Progenitor cell of endocrine pancreas (in vitro differentiated cells): ENCODE measurements around the gene ZNF778. TPM values are rescaled to one million over a fixed set of nuclear protein-coding genes. Genes with fewer than 3 reads are reported as not detected.
A peak's percentile ranks its signal among the peaks of the same experiment; 100 is the strongest.
"Not testable (repeated sequence)": the region's sequence is repeated elsewhere in the genome, so short reads cannot be mapped to it uniquely, and the experiment has no call there.

Source experiments
- DNase-seq: peaks from one replicate; pipeline ENCODE4 v3.0.0; 2021; ENCODE audit warnings: low spot score; ENCODE audit not compliant: unreplicated experiment
- H3K27ac Mint-ChIP-seq: 2 replicates; pipeline ENCODE4 v1.8.0; 2021; ENCODE audit warnings: mild to moderate bottlenecking, moderate library complexity, mixed read lengths
- H3K27me3 Mint-ChIP-seq: 2 replicates; pipeline ENCODE4 v1.8.0; 2021; ENCODE audit warnings: mixed read lengths
- H3K36me3 Mint-ChIP-seq: 2 replicates; pipeline ENCODE4 v1.8.0; 2022; ENCODE audit warnings: mixed read lengths; ENCODE audit not compliant: insufficient read depth
- H3K4me1 Mint-ChIP-seq: 2 replicates; pipeline ENCODE4 v1.8.0; 2021; ENCODE audit warnings: low read depth, mixed read lengths
- H3K4me3 Mint-ChIP-seq: 2 replicates; pipeline ENCODE4 v1.8.0; 2021; ENCODE audit warnings: low read depth, mild to moderate bottlenecking, moderate library complexity, mixed read lengths
- H3K9me3 Mint-ChIP-seq: 2 replicates; pipeline ENCODE4 v1.8.0; 2021; ENCODE audit warnings: low read depth, mixed read lengths
- total RNA-seq: library from RNA; stranded (reverse); gene quantifications from 2 replicates; pipeline ENCODE4 v1.2.1, GENCODE V29; 2021
- TF ChIP-seq, protein P1 (sequence below): fragments of 200-600 bp; sonication (generic); IDR thresholded peaks from one replicate; pipeline ENCODE4 v1.5.0; 2021; ENCODE audit warnings: antibody characterized with exemption, mild to moderate bottlenecking; ENCODE audit not compliant: unreplicated experiment

ZNF778 gene
- total RNA-seq, 1 donor from 2014 or later: 11.2 TPM

GRCh38 chr16:89253548-89254287, 36.2 kb downstream of the ZNF778 start:
- Mint-ChIP-seq H3K27me3 (peaks cover 30% of the 10 kb centered on the region), H3K4me1 (no peaks in the 10 kb centered on the region), H3K9me3 (peaks cover 4% of the 10 kb centered on the region), H3K36me3 (peaks cover 6% of the 10 kb centered on the region), H3K27ac (no peak overlapping the region), H3K4me3 (no peak overlapping the region)
- no peak for DNase-seq
- TF ChIP-seq, protein P1, sequence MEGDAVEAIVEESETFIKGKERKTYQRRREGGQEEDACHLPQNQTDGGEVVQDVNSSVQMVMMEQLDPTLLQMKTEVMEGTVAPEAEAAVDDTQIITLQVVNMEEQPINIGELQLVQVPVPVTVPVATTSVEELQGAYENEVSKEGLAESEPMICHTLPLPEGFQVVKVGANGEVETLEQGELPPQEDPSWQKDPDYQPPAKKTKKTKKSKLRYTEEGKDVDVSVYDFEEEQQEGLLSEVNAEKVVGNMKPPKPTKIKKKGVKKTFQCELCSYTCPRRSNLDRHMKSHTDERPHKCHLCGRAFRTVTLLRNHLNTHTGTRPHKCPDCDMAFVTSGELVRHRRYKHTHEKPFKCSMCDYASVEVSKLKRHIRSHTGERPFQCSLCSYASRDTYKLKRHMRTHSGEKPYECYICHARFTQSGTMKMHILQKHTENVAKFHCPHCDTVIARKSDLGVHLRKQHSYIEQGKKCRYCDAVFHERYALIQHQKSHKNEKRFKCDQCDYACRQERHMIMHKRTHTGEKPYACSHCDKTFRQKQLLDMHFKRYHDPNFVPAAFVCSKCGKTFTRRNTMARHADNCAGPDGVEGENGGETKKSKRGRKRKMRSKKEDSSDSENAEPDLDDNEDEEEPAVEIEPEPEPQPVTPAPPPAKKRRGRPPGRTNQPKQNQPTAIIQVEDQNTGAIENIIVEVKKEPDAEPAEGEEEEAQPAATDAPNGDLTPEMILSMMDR: no peak

DNA sequence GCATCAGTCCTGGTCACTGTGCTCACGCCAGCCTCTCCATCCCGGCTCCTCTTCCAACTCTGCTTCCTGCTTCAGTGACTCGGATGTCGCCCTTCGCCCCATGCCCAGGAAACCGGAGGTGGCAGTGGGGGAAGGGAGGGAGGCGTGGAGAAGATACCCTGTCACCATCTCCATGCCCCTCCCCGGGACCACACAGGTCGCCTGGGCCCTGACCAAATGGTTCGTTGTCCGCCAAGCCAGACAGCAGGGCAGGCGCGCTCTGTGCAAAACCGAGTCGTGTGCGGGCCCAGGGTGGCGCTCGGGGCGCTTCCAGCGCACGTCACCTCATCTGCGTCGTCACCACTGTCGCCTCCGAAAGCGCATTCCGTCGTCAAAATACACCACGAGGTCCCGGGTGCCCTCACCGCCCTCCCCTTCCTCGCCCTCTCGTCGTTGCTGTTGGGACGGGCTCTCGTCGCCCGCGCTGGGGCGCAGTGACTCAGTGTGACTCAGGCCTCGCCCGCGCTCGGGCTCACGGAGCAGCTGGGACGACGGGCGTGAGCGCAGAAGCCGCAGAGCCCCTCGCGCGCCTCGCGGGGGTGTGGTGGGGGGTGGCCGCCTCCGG, 39.2 kb downstream of the ZNF778 start:
- no peak for DNase-seq
- no peaks in the 10 kb centered on the region for H3K4me1 Mint-ChIP-seq
- H3K36me3 Mint-ChIP-seq: peaks cover 4% of the 10 kb centered on the region
- TF ChIP-seq, protein P1: no peak
- H3K27me3 Mint-ChIP-seq: peaks cover 27% of the 10 kb centered on the region
- no peak overlapping the region for H3K4me3 Mint-ChIP-seq
- no peak overlapping the region for H3K27ac Mint-ChIP-seq
- no peaks in the 10 kb centered on the region for H3K9me3 Mint-ChIP-seq

- Mint-ChIP-seq H3K4me3 (no peak overlapping the region), H3K36me3 (peaks cover 4% of the 10 kb centered on the region), H3K27ac (no peak overlapping the region), H3K9me3 (no peaks in the 10 kb centered on the region), H3K27me3 (peaks cover 27% of the 10 kb centered on the region), H3K4me1 (no peaks in the 10 kb centered on the region)
- DNase-seq: no peak
- TF ChIP-seq, protein P1: no peak
Observed at GRCh38 chr16:89257281-89257731, 39.8 kb downstream of the ZNF778 start.

DNA sequence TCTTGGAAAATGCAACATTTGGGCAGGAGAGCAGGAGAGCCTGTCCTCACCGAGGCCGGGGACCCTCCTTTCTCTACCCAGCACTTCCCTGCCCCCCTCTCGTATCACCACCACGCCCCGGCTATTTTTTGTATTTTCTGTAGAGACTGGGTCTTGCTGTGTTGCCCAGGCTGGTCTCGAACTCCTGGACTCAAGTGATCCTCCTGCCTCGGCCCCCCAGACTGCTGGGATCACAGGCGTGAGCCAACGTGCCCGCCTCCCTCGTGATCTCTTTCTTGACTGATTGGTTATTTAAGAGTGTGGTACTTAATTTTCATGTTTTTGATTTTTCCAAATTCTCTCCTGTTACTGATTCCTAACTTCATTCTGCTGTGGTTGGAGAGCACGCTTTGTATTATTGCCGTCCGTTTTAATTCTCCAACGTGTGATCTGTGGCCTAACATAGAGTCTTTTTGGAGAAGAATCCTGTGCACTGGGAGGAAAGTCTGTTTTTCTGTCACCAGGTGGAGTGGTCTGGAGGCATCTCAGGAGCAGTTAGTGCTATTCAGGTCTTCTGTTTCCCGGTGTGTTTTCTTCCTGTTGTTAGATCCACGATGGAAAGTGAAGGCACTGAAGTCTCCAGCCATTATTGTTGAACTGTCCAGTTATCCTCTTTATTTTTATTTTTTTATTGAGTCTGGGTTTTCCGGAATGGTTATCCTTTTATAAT, 40.4 kb downstream of the ZNF778 start:
- no peaks in the 10 kb centered on the region for H3K9me3 Mint-ChIP-seq
- H3K27ac Mint-ChIP-seq: peak overlapping the region; percentile 16
- H3K36me3 Mint-ChIP-seq: peaks cover 5% of the 10 kb centered on the region
- H3K4me3 Mint-ChIP-seq: no peak overlapping the region
- TF ChIP-seq, protein P1: no peak
- H3K4me1 Mint-ChIP-seq: no peaks in the 10 kb centered on the region
- H3K27me3 Mint-ChIP-seq: peaks cover 27% of the 10 kb centered on the region
- DNase-seq: no peak

DNA sequence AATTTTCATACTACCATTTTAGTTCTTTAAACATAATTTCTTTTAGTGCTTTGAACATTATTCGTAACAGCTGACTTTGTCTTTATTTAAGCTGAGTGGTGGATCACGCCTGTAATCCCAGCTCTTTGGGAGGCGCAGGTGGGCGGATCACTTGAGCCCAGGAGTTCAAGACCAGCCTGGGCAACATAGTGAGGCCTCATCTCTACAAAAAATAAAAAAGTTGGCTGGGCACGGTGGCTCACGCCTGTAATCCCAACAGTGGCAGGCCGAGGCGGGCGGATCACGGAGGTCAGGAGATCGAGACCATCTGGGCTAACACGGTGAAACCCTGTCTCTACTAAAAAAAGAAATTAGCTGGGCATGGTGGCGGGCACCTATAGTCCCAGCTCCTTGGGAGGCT, 42.4 kb downstream of the ZNF778 start:
- H3K27me3 Mint-ChIP-seq: peaks cover 22% of the 10 kb centered on the region
- DNase-seq, H3K4me3 Mint-ChIP-seq, H3K36me3 Mint-ChIP-seq, H3K27ac Mint-ChIP-seq, H3K9me3 Mint-ChIP-seq, H3K4me1 Mint-ChIP-seq: not testable (repeated sequence)
